Mesothelial cell of epicardium (in vitro differentiated cells): ENCODE data around the gene GABRD. TPM values are rescaled to one million over a fixed set of nuclear protein-coding genes. Genes with fewer than 3 reads are reported as not detected.

Experiments
- DNase-seq, 2 experiments: peaks; one replicate each; pipeline ENCODE4 v3.0.0; 2021; ENCODE audit warnings: low spot score in 2 of 2; ENCODE audit not compliant: unreplicated experiment in 2 of 2
- H3K27ac Mint-ChIP-seq: 2 replicates; pipeline ENCODE4 v1.8.0; 2021; ENCODE audit warnings: mixed read lengths
- H3K27me3 Mint-ChIP-seq: 2 replicates; pipeline ENCODE4 v1.8.0; 2021; ENCODE audit warnings: low read depth, mixed read lengths
- H3K36me3 Mint-ChIP-seq: 2 replicates; pipeline ENCODE4 v1.8.0; 2021; ENCODE audit warnings: mixed read lengths
- H3K4me1 Mint-ChIP-seq: 2 replicates; pipeline ENCODE4 v1.8.0; 2021; ENCODE audit warnings: mixed read lengths
- H3K4me3 Mint-ChIP-seq: 2 replicates; pipeline ENCODE4 v1.8.0; 2021; ENCODE audit warnings: mild to moderate bottlenecking, moderate library complexity, mixed read lengths
- H3K9me3 Mint-ChIP-seq: 2 replicates; pipeline ENCODE4 v1.8.0; 2021; ENCODE audit warnings: mixed read lengths
- total RNA-seq: library from RNA; stranded (reverse); gene quantifications from 3 replicates; pipeline ENCODE4 v1.2.1, GENCODE V29; 2021
- TF ChIP-seq, protein P1 (sequence below): fragments of 200-600 bp; sonication (generic); IDR thresholded peaks from one replicate; pipeline ENCODE4 v1.5.0; 2021; ENCODE audit warnings: antibody characterized with exemption; ENCODE audit not compliant: unreplicated experiment

Gene GABRD
- total RNA-seq, 1 donor from 2014 or later: 0.09 TPM

DNA sequence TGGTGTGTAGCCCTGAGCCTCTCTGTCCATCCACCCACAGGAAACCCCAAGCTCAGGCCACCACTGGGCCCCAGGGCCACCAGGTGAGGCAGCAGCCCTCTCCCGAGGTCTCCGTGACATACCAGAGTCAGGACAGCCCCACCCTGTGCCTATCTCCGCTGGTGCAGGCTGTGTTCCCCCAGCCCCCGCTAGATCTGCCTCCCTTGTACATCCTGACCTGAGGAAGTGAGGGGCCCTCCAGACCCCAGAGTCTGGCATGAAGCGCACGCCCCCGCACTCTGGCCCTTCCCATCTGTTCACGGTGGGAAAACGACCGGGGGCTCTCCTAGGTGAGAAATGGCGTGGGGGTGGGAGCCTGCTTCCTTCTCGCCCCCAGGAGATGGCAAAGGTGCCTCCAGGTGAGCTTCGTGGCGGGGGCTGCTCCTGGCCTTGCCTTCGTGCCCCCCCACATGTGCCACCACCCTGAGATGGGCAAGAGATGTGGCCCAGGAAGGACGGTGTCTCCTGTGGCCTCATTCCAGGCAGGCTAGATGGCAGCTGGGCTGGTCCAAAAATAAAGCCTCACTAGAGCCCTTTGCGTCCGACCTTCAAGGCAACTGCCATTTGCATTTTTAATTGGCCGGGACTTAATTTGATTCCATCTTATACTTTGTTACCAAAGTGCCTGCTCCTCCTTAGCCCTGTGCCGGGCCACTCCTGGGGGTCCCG lies 3.1 kb downstream of the GABRD start:
- Mint-ChIP-seq H3K36me3 (no peaks in the 10 kb centered on the region), H3K27me3 (peaks cover 73% of the 10 kb centered on the region), H3K9me3 (no peaks in the 10 kb centered on the region), H3K4me3 (no peak overlapping the region), H3K27ac (no peak overlapping the region), H3K4me1 (peaks cover 3% of the 10 kb centered on the region)
- no peak for DNase-seq
- TF ChIP-seq, protein P1, sequence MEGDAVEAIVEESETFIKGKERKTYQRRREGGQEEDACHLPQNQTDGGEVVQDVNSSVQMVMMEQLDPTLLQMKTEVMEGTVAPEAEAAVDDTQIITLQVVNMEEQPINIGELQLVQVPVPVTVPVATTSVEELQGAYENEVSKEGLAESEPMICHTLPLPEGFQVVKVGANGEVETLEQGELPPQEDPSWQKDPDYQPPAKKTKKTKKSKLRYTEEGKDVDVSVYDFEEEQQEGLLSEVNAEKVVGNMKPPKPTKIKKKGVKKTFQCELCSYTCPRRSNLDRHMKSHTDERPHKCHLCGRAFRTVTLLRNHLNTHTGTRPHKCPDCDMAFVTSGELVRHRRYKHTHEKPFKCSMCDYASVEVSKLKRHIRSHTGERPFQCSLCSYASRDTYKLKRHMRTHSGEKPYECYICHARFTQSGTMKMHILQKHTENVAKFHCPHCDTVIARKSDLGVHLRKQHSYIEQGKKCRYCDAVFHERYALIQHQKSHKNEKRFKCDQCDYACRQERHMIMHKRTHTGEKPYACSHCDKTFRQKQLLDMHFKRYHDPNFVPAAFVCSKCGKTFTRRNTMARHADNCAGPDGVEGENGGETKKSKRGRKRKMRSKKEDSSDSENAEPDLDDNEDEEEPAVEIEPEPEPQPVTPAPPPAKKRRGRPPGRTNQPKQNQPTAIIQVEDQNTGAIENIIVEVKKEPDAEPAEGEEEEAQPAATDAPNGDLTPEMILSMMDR: no peak

DNA sequence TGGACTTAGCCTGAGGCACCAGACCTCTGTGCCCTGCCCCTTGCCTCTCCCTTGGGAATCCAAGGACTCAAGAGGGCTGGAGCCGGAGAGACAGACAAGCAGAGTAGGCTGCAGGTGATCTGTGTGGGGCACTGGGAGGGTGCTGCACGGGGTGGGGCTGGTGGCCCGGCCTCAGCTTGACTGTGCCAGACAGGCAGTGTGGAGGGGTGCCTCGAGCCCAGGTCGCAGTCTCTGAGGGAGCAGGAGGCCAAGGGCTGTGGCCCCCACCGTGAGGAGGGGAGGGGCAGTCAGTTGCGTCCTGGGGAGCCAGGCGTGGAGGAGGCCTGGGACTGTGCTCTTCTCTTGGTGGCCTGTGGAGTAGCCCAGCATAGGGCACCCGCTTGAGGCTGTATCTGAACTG lies 4.0 kb downstream of the GABRD start:
- H3K27ac Mint-ChIP-seq: no peak overlapping the region
- no peaks in the 10 kb centered on the region for H3K9me3 Mint-ChIP-seq
- H3K36me3 Mint-ChIP-seq: no peaks in the 10 kb centered on the region
- H3K27me3 Mint-ChIP-seq: peaks cover 67% of the 10 kb centered on the region
- no peak overlapping the region for H3K4me3 Mint-ChIP-seq
- no peak for DNase-seq
- peaks cover 3% of the 10 kb centered on the region for H3K4me1 Mint-ChIP-seq
- TF ChIP-seq, protein P1: no peak

DNA sequence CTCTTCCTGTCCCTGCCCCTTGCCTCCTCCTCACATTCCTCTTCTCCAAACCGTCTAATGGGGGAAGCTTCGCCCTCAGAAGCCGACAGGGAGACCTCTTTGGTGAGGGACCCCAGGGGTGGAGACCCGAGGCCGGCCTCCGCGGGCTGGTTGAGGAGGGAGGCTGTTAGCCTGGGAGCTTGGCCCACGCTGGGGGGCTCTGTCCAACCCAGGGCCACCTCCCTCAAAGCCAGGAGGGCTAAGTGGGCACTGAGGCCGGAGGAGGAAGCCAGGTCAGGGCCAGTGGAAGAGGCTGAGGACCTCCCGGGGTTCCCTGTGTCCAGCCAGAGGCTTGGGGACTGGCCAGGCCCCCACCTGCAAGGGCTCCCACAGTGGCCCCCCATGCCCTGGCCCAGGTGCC lies 5.3 kb downstream of the GABRD start:
- no peaks in the 10 kb centered on the region for H3K36me3 Mint-ChIP-seq
- no peaks in the 10 kb centered on the region for H3K9me3 Mint-ChIP-seq

DNA sequence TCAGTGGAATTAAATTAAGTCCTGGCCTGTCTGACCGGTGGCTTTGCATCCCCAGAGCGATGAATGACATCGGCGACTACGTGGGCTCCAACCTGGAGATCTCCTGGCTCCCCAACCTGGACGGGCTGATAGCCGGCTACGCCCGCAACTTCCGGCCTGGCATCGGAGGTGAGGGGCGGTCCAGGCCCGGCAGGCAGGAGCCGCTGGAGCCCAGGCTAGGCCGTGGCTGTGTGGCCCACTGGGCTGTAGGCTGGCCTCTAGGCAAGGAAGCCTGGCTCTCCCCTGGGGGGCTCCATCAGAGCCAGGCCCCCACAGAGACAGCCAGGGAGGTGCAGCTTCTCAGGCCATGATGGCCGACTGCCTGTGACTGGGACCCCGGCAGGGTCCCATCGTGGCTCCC lies 5.7 kb downstream of the GABRD start:
- Mint-ChIP-seq H3K9me3 (no peaks in the 10 kb centered on the region), H3K4me3 (no peak overlapping the region), H3K27ac (no peak overlapping the region), H3K27me3 (peaks cover 58% of the 10 kb centered on the region), H3K4me1 (no peaks in the 10 kb centered on the region), H3K36me3 (no peaks in the 10 kb centered on the region)
- DNase-seq: no peak
- TF ChIP-seq, protein P1: no peak

More for the DNA sequence above, 5.3 kb downstream of the GABRD start:
- no peak for DNase-seq
- peaks cover 61% of the 10 kb centered on the region for H3K27me3 Mint-ChIP-seq
- TF ChIP-seq, protein P1: no peak
- no peak overlapping the region for H3K27ac Mint-ChIP-seq
- H3K4me1 Mint-ChIP-seq: no peaks in the 10 kb centered on the region
- no peak overlapping the region for H3K4me3 Mint-ChIP-seq

DNA sequence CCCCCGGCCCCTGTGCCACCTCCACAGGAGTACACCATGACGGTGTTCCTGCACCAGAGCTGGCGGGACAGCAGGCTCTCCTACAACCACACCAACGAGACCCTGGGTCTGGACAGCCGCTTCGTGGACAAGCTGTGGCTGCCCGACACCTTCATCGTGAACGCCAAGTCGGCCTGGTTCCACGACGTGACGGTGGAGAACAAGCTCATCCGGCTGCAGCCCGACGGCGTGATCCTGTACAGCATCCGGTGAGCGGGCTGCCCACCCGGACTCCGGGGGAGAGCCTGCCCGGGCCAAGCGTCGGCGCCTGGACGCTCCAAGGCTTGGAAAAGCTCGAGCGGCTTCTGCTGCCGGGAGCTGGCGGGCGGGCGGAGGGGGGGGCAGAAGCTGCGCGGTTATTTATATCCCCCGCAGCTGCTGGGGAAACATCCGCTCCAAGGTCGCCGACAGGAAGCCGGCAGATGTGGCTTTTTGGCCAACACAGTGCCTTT lies 6.4 kb downstream of the GABRD start:
- Mint-ChIP-seq H3K4me1 (no peaks in the 10 kb centered on the region), H3K27me3 (peaks cover 54% of the 10 kb centered on the region), H3K4me3 (no peak overlapping the region), H3K36me3 (no peaks in the 10 kb centered on the region), H3K9me3 (no peaks in the 10 kb centered on the region), H3K27ac (no peak overlapping the region)
- TF ChIP-seq, protein P1: no peak
- no peak for DNase-seq
